ENCODE measurements around the gene NEU4.
"Not testable (repeated sequence)": the region's sequence is repeated elsewhere in the genome, so short reads cannot be mapped to it uniquely, and the experiment has no call there.

Gene NEU4

GRCh38 chr2:241808721-241809382 is at the start of gene NEU4:
NEU4 (plus strand) TSS chr2:241809193; CDS start chr2:241814485, 5,292 bp downstream.
- DNase-seq (ENCODE audit: low read depth) = no peak

- DNase-seq (ENCODE audit: low read depth) = not testable (repeated sequence)
These were observed 49.1 kb upstream of the NEU4 start for GRCh38 chr2:241759893-241760292.

GRCh38 chr2:241760301-241760771 is 48.7 kb upstream of the NEU4 start:
- DNase-seq (ENCODE audit: low read depth) = no peak

- no peak for DNase-seq (ENCODE audit: low read depth)
These were observed 46.6 kb upstream of the NEU4 start for GRCh38 chr2:241762321-241762932.

GRCh38 chr2:241762933-241763369 is 46.0 kb upstream of the NEU4 start:
- DNase-seq (ENCODE audit: low read depth) = no peak

- no peak for DNase-seq (ENCODE audit: low read depth)
These were observed 45.3 kb upstream of the NEU4 start for GRCh38 chr2:241763551-241764274.

GRCh38 chr2:241764275-241765241 is 44.4 kb upstream of the NEU4 start:
- no peak for DNase-seq (ENCODE audit: low read depth)

- DNase-seq (ENCODE audit: low read depth) = no peak
These were observed 41.3 kb upstream of the NEU4 start for GRCh38 chr2:241767464-241768250.

- no peak for DNase-seq (ENCODE audit: low read depth)
These were observed 40.7 kb upstream of the NEU4 start for GRCh38 chr2:241768251-241768711.

- no peak for DNase-seq (ENCODE audit: low read depth)
These were observed 40.1 kb upstream of the NEU4 start for GRCh38 chr2:241768850-241769249.

GRCh38 chr2:241769819-241770184 is 39.2 kb upstream of the NEU4 start:
- DNase-seq (ENCODE audit: low read depth) = no peak

GRCh38 chr2:241770185-241770935 is 38.6 kb upstream of the NEU4 start:
- DNase-seq (ENCODE audit: low read depth) = no peak

GRCh38 chr2:241770936-241771285 is 38.1 kb upstream of the NEU4 start:
- DNase-seq (ENCODE audit: low read depth) = no peak

- DNase-seq (ENCODE audit: low read depth) = no peak
These were observed 37.5 kb upstream of the NEU4 start for GRCh38 chr2:241771286-241772062.

- no peak for DNase-seq (ENCODE audit: low read depth)
These were observed 36.9 kb upstream of the NEU4 start for GRCh38 chr2:241772063-241772499.

GRCh38 chr2:241773511-241774418 is 35.2 kb upstream of the NEU4 start:
- DNase-seq (ENCODE audit: low read depth) = no peak

GRCh38 chr2:241774419-241775222 is 34.4 kb upstream of the NEU4 start:
- no peak for DNase-seq (ENCODE audit: low read depth)

Data from HS-27A (cell line).